Spleen (tissue), 11 donors: ENCODE data around the gene ITPK1. TPM values are rescaled to one million over a fixed set of nuclear protein-coding genes. Genes with fewer than 3 reads are reported as not detected.

ENCODE experiments used
- DNase-seq: peaks from one replicate; pipeline ENCODE4 v3.0.0-alpha.2; 2020
- H3K27ac ChIP-seq, 8 donors: fragments of 200-600 bp; sonication (generic) in 7 of 8; 1 replicate in 4 of 8; 2 replicates in 4 of 8; pipeline versions ENCODE4 v1.5.0 to v1.8.0; 2016 to 2021; ENCODE audit warnings: inconsistent platforms in 4 of 8, mild to moderate bottlenecking in 4 of 8, moderate library complexity in 1 of 8
- H3K27me3 ChIP-seq, 7 donors: fragments of 200-600 bp; sonication (generic) in 6 of 7; replicated peaks in 1 of 7; 1 replicate in 4 of 7; 2 replicates in 3 of 7; pipeline versions ENCODE4 v1.5.0 to v1.8.0; 2016 to 2021; ENCODE audit warnings: inconsistent platforms in 3 of 7, mild to moderate bottlenecking in 1 of 7
- H3K36me3 ChIP-seq, 6 donors: fragments of 200-600 bp; sonication (generic) in 5 of 6; 1 replicate in 4 of 6; 2 replicates in 2 of 6; pipeline versions ENCODE4 v1.5.0 to v1.8.0; 2016 to 2021; ENCODE audit warnings: inconsistent platforms in 2 of 6
- H3K4me1 ChIP-seq, 6 donors: fragments of 200-600 bp; sonication (generic) in 5 of 6; 1 replicate in 3 of 6; 2 replicates in 3 of 6; pipeline versions ENCODE4 v1.5.0 to v1.8.0; 2016 to 2021; ENCODE audit warnings: inconsistent platforms in 3 of 6
- H3K4me3 ChIP-seq, 8 donors: fragments of 200-600 bp; sonication (generic) in 7 of 8; 1 replicate in 4 of 8; 2 replicates in 4 of 8; pipeline versions ENCODE4 v1.5.0 to v1.8.0; 2016 to 2021; ENCODE audit warnings: inconsistent platforms in 4 of 8, mild to moderate bottlenecking in 4 of 8, moderate library complexity in 2 of 8
- H3K9me3 ChIP-seq, 8 donors: fragments of 200-600 bp; sonication (generic) in 7 of 8; 1 replicate in 4 of 8; 2 replicates in 4 of 8; pipeline versions ENCODE4 v1.5.0 to v1.8.0; 2016 to 2021; ENCODE audit warnings: inconsistent platforms in 4 of 8
- POLR2A ChIP-seq, 3 donors: fragments of 450-650 bp; IDR thresholded peaks; one replicate each; pipeline ENCODE4 v1.5.1; 2017; ENCODE audit warnings: antibody characterized with exemption in 3 of 3, mild to moderate bottlenecking in 1 of 3
- POLR2AphosphoS5 ChIP-seq, 3 donors: sonication (generic); formaldehyde crosslinking; IDR thresholded peaks; one replicate each; pipeline ENCODE4 v1.5.1; 2017; ENCODE audit warnings: antibody characterized with exemption in 3 of 3
- WGBS, 5 donors: extraction: QIAGEN DNeasy Blood & Tissue Kit in 3 of 5; methylation state at CpG; one replicate each; pipeline versions ENCODE4 v1.1.5 to v1.1.7; 2013 to 2018; 5-methylcytosine and 5-hydroxymethylcytosine counted together
- intact Hi-C: fragments of 100-400 bp; cut with DNase I; formaldehyde crosslinking; loops from one replicate; pipeline ENCODE4 v1.15.0; 2023; ENCODE audit warnings: low total_unique reads
- polyA plus RNA-seq, 3 donors: library from polyadenylated mRNA; stranded (reverse); fragments of 200-250 nt; gene quantifications; one replicate each; pipeline ENCODE4 v1.2.1, GENCODE V29; 2013
- total RNA-seq, 7 donors: library from RNA; depleted of rRNA in 3 of 7; stranded (reverse); fragments of >200 nt in 3 of 7; fragmentation: NEBNext Ultra II Directional in 4 of 7; extraction: Animal tissue kit (Norgen Biotek cat#: 25700) in 4 of 7; gene quantifications; one replicate each; pipeline versions ENCODE4 v1.1.0 to v1.2.1, GENCODE V29; 2016 to 2021
- TF ChIP-seq, protein P1 (sequence below), 11 experiments: fragments of 200-600 bp in 7 of 11; fragments of 450-650 bp in 4 of 11; sonication (generic) in 4 of 11; IDR thresholded peaks in 8 of 11; conservative IDR thresholded peaks in 3 of 11; 1 replicate in 7 of 11; 2 replicates in 4 of 11; pipeline versions ENCODE4 v1.4.0 to v1.8.0; 2016 to 2021; ENCODE audit warnings: antibody characterized with exemption in 11 of 11, inconsistent platforms in 4 of 11, mild to moderate bottlenecking in 1 of 11
- donor health status: healthy with polysubstance abuse.
- donor health status: DM: no; HTN: no; CAD: no; lungs with moderate emphysema.
- donor health status: DM: no; HTN: no; CAD: no.
- donor health status: Bipolar disorder and iron deficiency.
- donor health status: healthy.
- donor health status: DM: no; HTN: no; CAD: no.
- donor health status: DM: yes; HTN: yes; CAD: no.

The ITPK1 gene
- total and polyA plus RNA-seq, 10 donors, result 22.9 to 123 (median 68.0) TPM

DNA sequence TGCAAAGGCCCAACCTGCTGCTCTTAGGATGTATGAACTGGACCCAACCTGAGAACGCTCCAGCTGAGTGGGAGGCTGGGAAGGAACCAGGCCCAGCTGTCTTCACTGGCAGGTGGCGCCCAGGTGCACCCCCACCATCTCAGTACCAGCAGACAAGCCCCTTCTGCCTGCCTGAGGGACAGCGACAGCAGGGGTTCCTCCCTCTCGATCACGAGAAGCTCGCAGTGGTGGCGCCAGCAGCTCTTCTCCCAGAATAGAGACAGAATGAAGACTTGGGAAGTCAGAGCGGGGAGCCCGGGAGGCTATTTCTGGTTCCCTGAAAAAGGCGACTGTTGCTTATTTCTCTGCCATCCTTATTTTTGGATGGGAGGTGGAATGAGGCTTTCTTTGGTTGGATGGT, 146.3 kb downstream of the ITPK1 start:
- peak; percentile 46 for DNase-seq
- WGBS, 5 donors, result 90 to 93% (median 91%) methylated on average over 8 to 10 of the region's 10 CpGs
- no peak overlapping the region for H3K4me3 ChIP-seq
- peaks cover 0 to 8% (median 0%) of the 10 kb centered on the region in 8 donors for H3K9me3 ChIP-seq
- peak overlapping the region in 4 of 8 donors; percentile 5 to 67 (median 28) for H3K27ac ChIP-seq
- intact Hi-C loops, result no loop called here
- peaks cover 0 to 51% (median 5%) of the 10 kb centered on the region in 6 donors for H3K4me1 ChIP-seq
- TF ChIP-seq, protein P1, sequence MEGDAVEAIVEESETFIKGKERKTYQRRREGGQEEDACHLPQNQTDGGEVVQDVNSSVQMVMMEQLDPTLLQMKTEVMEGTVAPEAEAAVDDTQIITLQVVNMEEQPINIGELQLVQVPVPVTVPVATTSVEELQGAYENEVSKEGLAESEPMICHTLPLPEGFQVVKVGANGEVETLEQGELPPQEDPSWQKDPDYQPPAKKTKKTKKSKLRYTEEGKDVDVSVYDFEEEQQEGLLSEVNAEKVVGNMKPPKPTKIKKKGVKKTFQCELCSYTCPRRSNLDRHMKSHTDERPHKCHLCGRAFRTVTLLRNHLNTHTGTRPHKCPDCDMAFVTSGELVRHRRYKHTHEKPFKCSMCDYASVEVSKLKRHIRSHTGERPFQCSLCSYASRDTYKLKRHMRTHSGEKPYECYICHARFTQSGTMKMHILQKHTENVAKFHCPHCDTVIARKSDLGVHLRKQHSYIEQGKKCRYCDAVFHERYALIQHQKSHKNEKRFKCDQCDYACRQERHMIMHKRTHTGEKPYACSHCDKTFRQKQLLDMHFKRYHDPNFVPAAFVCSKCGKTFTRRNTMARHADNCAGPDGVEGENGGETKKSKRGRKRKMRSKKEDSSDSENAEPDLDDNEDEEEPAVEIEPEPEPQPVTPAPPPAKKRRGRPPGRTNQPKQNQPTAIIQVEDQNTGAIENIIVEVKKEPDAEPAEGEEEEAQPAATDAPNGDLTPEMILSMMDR (IDR thresholded peaks at IDR 0.05 in 8 of 11, conservative IDR thresholded peaks at IDR 0.05 in 3 of 11), result no peak
- no peak for TF ChIP-seq POLR2AphosphoS5 (IDR thresholded peaks at IDR 0.05)
- TF ChIP-seq POLR2A (IDR thresholded peaks at IDR 0.05), result no peak
- H3K36me3 ChIP-seq, result peaks cover 0 to 27% (median 0%) of the 10 kb centered on the region in 6 donors
- H3K27me3 ChIP-seq, result no peaks in the 10 kb centered on the region

DNA sequence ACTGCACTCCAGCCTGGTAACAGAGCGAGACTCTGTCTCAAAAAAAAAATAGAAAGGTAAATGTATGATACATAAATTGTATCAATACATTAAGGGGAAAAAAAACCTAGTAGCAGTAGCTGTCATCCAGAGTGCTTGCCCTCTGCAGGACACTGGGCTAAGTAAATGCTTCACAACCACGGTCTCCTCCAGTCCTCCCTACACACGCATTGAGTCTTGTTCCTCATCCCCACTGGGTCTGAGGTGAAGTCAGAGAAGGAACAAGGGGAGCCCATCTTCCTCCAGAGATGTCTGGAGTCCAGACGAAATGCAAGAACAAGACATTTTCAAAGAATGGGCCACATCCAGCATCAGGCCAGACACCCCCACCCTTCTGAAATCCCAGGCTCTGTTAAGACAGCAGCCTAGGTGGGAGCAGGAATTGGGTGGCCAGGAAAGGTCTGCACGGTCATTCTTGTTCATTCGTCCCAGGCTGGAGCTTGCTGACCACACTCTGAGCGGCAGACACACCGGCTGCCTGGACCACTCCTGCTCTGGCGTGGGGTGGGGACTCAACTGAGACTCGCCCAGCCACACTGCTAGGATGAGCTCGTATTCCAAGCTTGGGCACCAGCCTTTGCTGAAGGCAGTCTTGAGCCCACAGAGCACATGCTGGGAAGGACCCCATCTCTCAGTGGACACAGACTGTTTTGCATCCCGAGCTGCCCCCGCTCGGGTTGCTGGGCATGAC, 147.3 kb downstream of the ITPK1 start:
- Histone ChIP-seq H3K4me3 (no peak overlapping the region), H3K27me3 (no peaks in the 10 kb centered on the region), H3K4me1 (peaks cover 0 to 48% (median 6%) of the 10 kb centered on the region in 6 donors), H3K36me3 (peaks cover 0 to 18% (median 0%) of the 10 kb centered on the region in 6 donors), H3K9me3 (peaks cover 0 to 5% (median 0%) of the 10 kb centered on the region in 8 donors), H3K27ac (no peak overlapping the region)
- 92 to 97% (median 94%) methylated on average over 10 to 14 of the region's 14 CpGs for WGBS, 5 donors
- TF ChIP-seq POLR2A (IDR thresholded peaks at IDR 0.05), result no peak
- no peak for TF ChIP-seq POLR2AphosphoS5 (IDR thresholded peaks at IDR 0.05)
- TF ChIP-seq, protein P1 (IDR thresholded peaks at IDR 0.05 in 8 of 11, conservative IDR thresholded peaks at IDR 0.05 in 3 of 11), result no peak
- peak; percentile 75 for DNase-seq
- intact Hi-C loops, result no loop called here

DNA sequence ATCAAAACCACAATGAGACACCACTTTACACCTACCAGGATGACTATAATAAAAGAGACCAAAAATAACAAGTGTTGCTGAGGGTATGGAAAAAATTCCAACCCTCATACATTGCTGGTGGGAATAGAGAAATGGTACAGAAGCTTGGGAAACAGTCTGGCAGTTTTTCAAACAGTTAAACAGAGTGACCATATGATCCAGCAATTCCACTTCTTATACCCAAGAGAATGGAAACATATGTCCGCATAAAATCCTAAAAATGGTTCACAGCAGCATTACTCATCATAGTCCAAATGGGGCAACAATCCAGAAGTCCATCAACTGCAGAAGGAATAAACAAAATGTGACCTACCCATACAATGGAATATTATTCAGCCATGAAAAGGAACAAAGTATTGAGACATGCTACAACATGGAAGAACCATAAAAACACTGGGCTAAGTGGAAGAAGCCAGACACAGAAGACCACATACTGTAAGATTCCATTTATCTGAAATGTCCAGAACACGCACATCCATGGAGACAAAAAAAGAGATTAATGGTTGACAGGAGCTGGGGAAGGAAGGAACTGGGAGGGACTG, 148.3 kb downstream of the ITPK1 start:
- no peak for DNase-seq
- H3K9me3 ChIP-seq, result peaks cover 0 to 5% (median 0%) of the 10 kb centered on the region in 8 donors
- 83 to 95% (median 91%) methylated on average over 2 of the region's 2 CpGs for WGBS, 5 donors
- intact Hi-C loops, result no loop called here
- TF ChIP-seq, protein P1 (IDR thresholded peaks at IDR 0.05 in 8 of 11, conservative IDR thresholded peaks at IDR 0.05 in 3 of 11), result no peak
- TF ChIP-seq POLR2A (IDR thresholded peaks at IDR 0.05), result no peak
- TF ChIP-seq POLR2AphosphoS5 (IDR thresholded peaks at IDR 0.05), result no peak
- no peaks in the 10 kb centered on the region for H3K27me3 ChIP-seq
- H3K27ac ChIP-seq, result no peak overlapping the region
- H3K36me3 ChIP-seq, result peaks cover 0 to 17% (median 3%) of the 10 kb centered on the region in 6 donors
- H3K4me1 ChIP-seq, result peaks cover 0 to 39% (median 6%) of the 10 kb centered on the region in 6 donors
- no peak overlapping the region for H3K4me3 ChIP-seq

DNA sequence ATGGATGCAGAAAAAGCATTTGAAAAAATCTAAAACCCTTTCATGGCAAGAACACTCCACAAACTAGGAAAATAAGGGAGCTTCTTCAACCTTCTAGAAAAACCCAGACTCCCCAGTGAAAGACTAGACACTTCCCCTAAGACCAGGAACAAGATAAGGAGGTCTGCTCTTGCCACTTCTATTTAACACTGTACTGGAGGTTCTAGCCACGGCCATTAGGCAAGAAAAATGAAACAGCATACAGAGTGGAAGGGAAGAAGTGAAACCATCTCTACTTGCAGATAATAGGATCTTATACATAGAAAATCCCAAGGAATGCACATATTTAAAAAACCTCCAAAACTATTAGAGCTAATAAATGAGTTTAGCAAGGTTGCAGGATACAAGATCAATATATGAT, 150.4 kb downstream of the ITPK1 start:
- H3K4me1 ChIP-seq, result peaks cover 0 to 31% (median 6%) of the 10 kb centered on the region in 6 donors
- no peaks in the 10 kb centered on the region for H3K27me3 ChIP-seq
- H3K36me3 ChIP-seq, result peaks cover 0 to 39% (median 21%) of the 10 kb centered on the region in 6 donors
- intact Hi-C loops, result no loop called here
- H3K4me3 ChIP-seq, result no peak overlapping the region
- no peak overlapping the region for H3K27ac ChIP-seq
- WGBS, 5 donors, result 63 to 81% (median 77%) methylated on average over 1 of the region's 1 CpG
- TF ChIP-seq POLR2AphosphoS5 (IDR thresholded peaks at IDR 0.05) (no peak), POLR2A (IDR thresholded peaks at IDR 0.05) (no peak)
- TF ChIP-seq, protein P1 (IDR thresholded peaks at IDR 0.05 in 8 of 11, conservative IDR thresholded peaks at IDR 0.05 in 3 of 11), result no peak
- no peak for DNase-seq
- peaks cover 0 to 5% (median 0%) of the 10 kb centered on the region in 8 donors for H3K9me3 ChIP-seq
